ENCODE data around the gene NSUN2. TPM values are rescaled to one million over a fixed set of nuclear protein-coding genes. Genes with fewer than 3 reads are reported as not detected.

NSUN2 gene
- polyA plus RNA-seq, 3 donors, result 24.4 to 63.4 (median 25.6) TPM

GRCh38 chr5:6587171-6587570 is 45.7 kb downstream of the NSUN2 start:
- no peaks in the 10 kb centered on the region for H3K36me3 ChIP-seq (replicated peaks in 1 of 2; ENCODE audit: control insufficient read depth in 1 of 2, insufficient read depth in 2 of 2, low read length in 2 of 2)
- no peaks in the 10 kb centered on the region for H3K79me2 ChIP-seq (ENCODE audit: insufficient read depth, low read length)
- no peak overlapping the region for H3K9ac ChIP-seq (ENCODE audit: insufficient read depth, low read length, poor library complexity, severe bottlenecking)
- Mint-ChIP-seq H3K4me1 (no peaks in the 10 kb centered on the region), H3K27me3 (ENCODE audit: low read depth in 3 of 3) (peaks cover 35 to 63% (median 46%) of the 10 kb centered on the region in 3 donors), H3K36me3 (no peaks in the 10 kb centered on the region), H3K27ac (no peak overlapping the region), H3K9me3 (peaks cover 0 to 8% (median 1%) of the 10 kb centered on the region in 7 donors), H3K4me3 (no peak overlapping the region)
- H2AFZ ChIP-seq (ENCODE audit: insufficient read depth, low read depth, low read length, poor library complexity, severe bottlenecking), result no peak overlapping the region
- no peak overlapping the region for H3K27ac ChIP-seq (ENCODE audit: low read depth in 1 of 2, low read length in 2 of 2)
- H3K27me3 ChIP-seq (ENCODE audit: control insufficient read depth in 2 of 2, insufficient read depth in 2 of 2, low read length in 2 of 2), result peaks cover 18 to 38% of the 10 kb centered on the region in 2 donors
- no peak for TF ChIP-seq CTCF (IDR thresholded peaks at IDR 0.05)
- DNase-seq, result no peak
- no peaks in the 10 kb centered on the region for H3K9me3 ChIP-seq (replicated peaks in 1 of 2; ENCODE audit: control insufficient read depth in 1 of 2, insufficient read depth in 1 of 2, low read length in 2 of 2)
- no peak overlapping the region for H3K4me3 ChIP-seq (replicated peaks in 1 of 3; ENCODE audit: low read depth in 2 of 3, low read length in 3 of 3)
- H3K4me1 ChIP-seq (ENCODE audit: control insufficient read depth in 1 of 2, insufficient read depth in 2 of 2, low read length in 2 of 2), result no peaks in the 10 kb centered on the region
- no peaks in the 10 kb centered on the region for H4K20me1 ChIP-seq (ENCODE audit: insufficient read depth, low read length)
- 93% methylated on average over 9 of the region's 9 CpGs for WGBS (ENCODE audit: insufficient coverage)
- H3K4me2 ChIP-seq (replicated peaks; ENCODE audit: extremely low read depth, low read length, poor library complexity, severe bottlenecking), result no peak overlapping the region
- intact Hi-C loops (cut with micrococcal nuclease), result no loop called here

- Histone ChIP-seq H3K36me3 (replicated peaks in 1 of 2; ENCODE audit: control insufficient read depth in 1 of 2, insufficient read depth in 2 of 2, low read length in 2 of 2) (no peaks in the 10 kb centered on the region), H3K79me2 (ENCODE audit: insufficient read depth, low read length) (no peaks in the 10 kb centered on the region), H3K9ac (ENCODE audit: insufficient read depth, low read length, poor library complexity, severe bottlenecking) (no peak overlapping the region), H3K9me3 (replicated peaks in 1 of 2; ENCODE audit: control insufficient read depth in 1 of 2, insufficient read depth in 1 of 2, low read length in 2 of 2) (no peaks in the 10 kb centered on the region), H3K4me1 (ENCODE audit: control insufficient read depth in 1 of 2, insufficient read depth in 2 of 2, low read length in 2 of 2) (no peaks in the 10 kb centered on the region), H4K20me1 (ENCODE audit: insufficient read depth, low read length) (no peaks in the 10 kb centered on the region), H3K27me3 (ENCODE audit: control insufficient read depth in 2 of 2, insufficient read depth in 2 of 2, low read length in 2 of 2) (peaks cover 20 to 43% of the 10 kb centered on the region in 2 donors), H2AFZ (ENCODE audit: insufficient read depth, low read depth, low read length, poor library complexity, severe bottlenecking) (no peak overlapping the region), H3K4me3 (replicated peaks in 1 of 3; ENCODE audit: low read depth in 2 of 3, low read length in 3 of 3) (no peak overlapping the region), H3K27ac (ENCODE audit: low read depth in 1 of 2, low read length in 2 of 2) (no peak overlapping the region), H3K4me2 (replicated peaks; ENCODE audit: extremely low read depth, low read length, poor library complexity, severe bottlenecking) (no peak overlapping the region)
- WGBS (ENCODE audit: insufficient coverage), result 100% methylated on average over 1 of the region's 5 CpGs
- Mint-ChIP-seq H3K9me3 (peaks cover 0 to 8% (median 1%) of the 10 kb centered on the region in 7 donors), H3K27ac (no peak overlapping the region), H3K4me3 (no peak overlapping the region), H3K4me1 (no peaks in the 10 kb centered on the region), H3K27me3 (ENCODE audit: low read depth in 3 of 3) (peaks cover 40 to 69% (median 50%) of the 10 kb centered on the region in 3 donors), H3K36me3 (no peaks in the 10 kb centered on the region)
- no peak for DNase-seq
- TF ChIP-seq CTCF (IDR thresholded peaks at IDR 0.05), result no peak
- intact Hi-C loops (cut with micrococcal nuclease), result no loop called here
Measured at GRCh38 chr5:6586647-6587042, 46.2 kb downstream of the NSUN2 start.

Measured in CD14-positive monocyte (primary cell).